CD4-positive, CD25-positive, alpha-beta regulatory T cell (primary cell): ENCODE data around the gene F2R. TPM values are rescaled to one million over a fixed set of nuclear protein-coding genes. Genes with fewer than 3 reads are reported as not detected.

Source experiments
- ATAC-seq, 2 donors: fragments of 150-1000 bp; cut with Tn5 transposase; one replicate each; pipeline ENCODE4 v1.10.0; 2021; ENCODE audit warnings: low read depth in 2 of 2, moderate number of reproducible peaks in 2 of 2, moderate library complexity in 1 of 2
- DNase-seq, 3 donors: peaks; one replicate each; pipeline versions ENCODE4 v3.0.0 to v3.0.0-alpha.2; 2012 to 2022; ENCODE audit warnings: mixed read lengths in 1 of 3
- H3K27ac ChIP-seq: one replicate; pipeline ENCODE4 v1.7.0; 2013; ENCODE audit warnings: mild to moderate bottlenecking, low read length; ENCODE audit not compliant: insufficient read depth, poor library complexity, severe bottlenecking
- H3K27me3 ChIP-seq: one replicate; pipeline ENCODE4 v1.7.0; 2013; ENCODE audit warnings: low read length; ENCODE audit not compliant: control insufficient read depth, insufficient read depth
- H3K36me3 ChIP-seq: one replicate; pipeline ENCODE4 v1.7.0; 2013; ENCODE audit warnings: mild to moderate bottlenecking, low read length, moderate library complexity; ENCODE audit not compliant: control insufficient read depth, insufficient read depth
- H3K4me1 ChIP-seq: 2 replicates; pipeline ENCODE4 v1.7.0; 2013; ENCODE audit warnings: mild to moderate bottlenecking, low read length; ENCODE audit not compliant: insufficient read depth, control insufficient read depth, poor library complexity, severe bottlenecking
- H3K4me3 ChIP-seq: one replicate; pipeline ENCODE4 v1.7.0; 2013; ENCODE audit warnings: low read depth, mild to moderate bottlenecking, low read length, moderate library complexity
- H3K9me3 ChIP-seq, 2 experiments: 1 replicate in 1 of 2; 2 replicates in 1 of 2; pipeline ENCODE4 v1.7.0; 2013; ENCODE audit warnings: low read length in 2 of 2, mild to moderate bottlenecking in 1 of 2, moderate library complexity in 1 of 2; ENCODE audit not compliant: control insufficient read depth in 2 of 2
- H3K27ac Mint-ChIP-seq, 3 donors: one replicate each; pipeline ENCODE4 v1.8.0; 2020 to 2022; ENCODE audit warnings: mild to moderate bottlenecking in 3 of 3, mixed read lengths in 3 of 3, moderate library complexity in 2 of 3
- H3K27me3 Mint-ChIP-seq: one replicate; pipeline ENCODE4 v1.8.0; 2022; ENCODE audit warnings: mild to moderate bottlenecking, mixed read lengths
- H3K36me3 Mint-ChIP-seq: one replicate; pipeline ENCODE4 v1.8.0; 2020; ENCODE audit warnings: mixed read lengths
- H3K4me1 Mint-ChIP-seq, 4 donors: one replicate each; pipeline ENCODE4 v1.8.0; 2020 to 2022; ENCODE audit warnings: mixed read lengths in 4 of 4, mild to moderate bottlenecking in 1 of 4
- H3K4me3 Mint-ChIP-seq, 4 donors: one replicate each; pipeline ENCODE4 v1.8.0; 2020 to 2022; ENCODE audit warnings: mild to moderate bottlenecking in 4 of 4, mixed read lengths in 4 of 4, moderate library complexity in 3 of 4
- H3K9me3 Mint-ChIP-seq, 7 donors: one replicate each; pipeline ENCODE4 v1.8.0; 2020 to 2022; ENCODE audit warnings: mixed read lengths in 7 of 7, mild to moderate bottlenecking in 3 of 7, moderate library complexity in 2 of 7
- polyA plus RNA-seq, 4 donors: library from polyadenylated mRNA; unstranded; fragments of 300-500 nt; fragmentation: Illumina TruSeq; gene quantifications; one replicate each; pipeline ENCODE4 v1.2.3, GENCODE V29; 2021
- total RNA-seq: library from RNA; stranded (reverse); gene quantifications from one replicate; pipeline ENCODE4 v1.2.3, GENCODE V29; 2022

F2R gene
- total and polyA plus RNA-seq, 5 donors from 2014 or later: 2.1 to 6.8 (median 2.8) TPM

DNA sequence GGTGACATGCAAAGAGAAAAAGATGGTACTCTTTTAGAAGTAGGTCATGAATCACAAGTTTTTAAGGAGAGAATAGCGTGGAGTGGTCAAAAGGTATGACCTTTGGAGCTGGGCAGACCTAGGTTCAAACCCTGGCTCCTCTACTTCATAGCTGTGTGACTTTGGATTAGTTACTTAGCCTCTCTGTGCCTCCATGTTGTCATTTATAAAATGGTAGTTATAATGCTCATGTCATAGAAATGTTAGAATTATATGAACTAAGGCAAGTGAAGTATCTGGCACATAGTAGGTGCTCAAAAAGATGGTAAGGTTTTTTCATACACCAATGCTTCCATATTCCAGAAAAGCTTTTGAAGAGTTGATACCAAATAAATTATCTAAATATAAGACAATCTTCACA lies 7.3 kb downstream of the F2R start:
- H3K9me3 Mint-ChIP-seq: peaks cover 0 to 3% (median 0%) of the 10 kb centered on the region in 7 donors
- H3K4me3 Mint-ChIP-seq: no peak overlapping the region
- Histone ChIP-seq H3K4me1 (no peaks in the 10 kb centered on the region), H3K36me3 (no peaks in the 10 kb centered on the region), H3K4me3 (no peak overlapping the region), H3K27me3 (no peaks in the 10 kb centered on the region), H3K9me3 (no peaks in the 10 kb centered on the region), H3K27ac (no peak overlapping the region)
- no peak overlapping the region for H3K27ac Mint-ChIP-seq
- H3K27me3 Mint-ChIP-seq: peaks cover 7% of the 10 kb centered on the region
- ATAC-seq: no peak
- H3K4me1 Mint-ChIP-seq: peaks cover 0 to 4% (median 0%) of the 10 kb centered on the region in 4 donors
- H3K36me3 Mint-ChIP-seq: no peaks in the 10 kb centered on the region
- DNase-seq: no peak

DNA sequence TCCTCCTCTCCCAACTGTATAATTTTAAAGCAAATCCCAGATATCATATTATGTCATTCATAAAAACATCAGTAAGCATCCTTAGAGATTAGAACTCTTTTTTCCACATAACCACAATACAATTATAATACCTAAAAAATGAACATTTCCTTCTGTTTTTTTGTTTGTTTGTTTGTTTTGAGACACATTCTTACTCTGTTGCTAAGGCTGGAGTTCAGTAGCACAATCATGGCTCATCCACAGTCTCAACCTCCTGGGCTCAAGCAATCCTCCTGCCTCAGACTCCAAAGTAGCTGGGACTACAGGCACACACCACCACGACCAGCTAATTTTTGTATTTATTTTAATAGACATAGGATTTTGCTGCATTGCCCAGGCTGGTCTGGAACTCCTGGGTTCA lies 8.0 kb downstream of the F2R start:
- no peaks in the 10 kb centered on the region for H3K36me3 ChIP-seq
- H3K27me3 ChIP-seq: no peaks in the 10 kb centered on the region
- no peak for ATAC-seq
- Mint-ChIP-seq H3K27ac (peak overlapping the region in 1 of 3 donors; percentile 44), H3K27me3 (peaks cover under 1% of the 10 kb centered on the region), H3K4me3 (no peak overlapping the region), H3K9me3 (peaks cover 0 to 4% (median 2%) of the 10 kb centered on the region in 7 donors), H3K4me1 (no peaks in the 10 kb centered on the region), H3K36me3 (no peaks in the 10 kb centered on the region)
- H3K27ac ChIP-seq: no peak overlapping the region
- no peaks in the 10 kb centered on the region for H3K9me3 ChIP-seq
- H3K4me3 ChIP-seq: no peak overlapping the region
- H3K4me1 ChIP-seq: no peaks in the 10 kb centered on the region
- DNase-seq: no peak

DNA sequence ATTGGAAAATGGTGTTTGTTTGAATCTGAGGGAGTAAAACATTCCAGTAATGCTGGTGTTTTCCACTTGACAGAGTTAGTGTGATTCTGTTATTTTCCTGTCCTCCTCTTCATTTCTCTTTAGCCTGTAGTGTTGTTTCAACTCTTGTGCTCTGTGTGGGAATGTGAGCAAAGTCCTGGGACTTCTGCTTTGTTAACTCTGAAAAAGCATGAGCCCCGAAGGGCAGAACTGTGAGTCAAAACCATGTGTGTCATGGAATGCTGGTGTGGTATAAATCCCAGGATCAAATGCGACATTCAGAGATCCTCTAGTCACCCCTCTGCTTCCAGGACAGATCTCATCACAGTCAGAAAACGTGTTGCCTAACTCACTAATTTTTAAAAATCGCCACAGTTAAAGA lies 8.9 kb downstream of the F2R start:
- Mint-ChIP-seq H3K4me1 (no peaks in the 10 kb centered on the region), H3K36me3 (peaks cover 3% of the 10 kb centered on the region), H3K27me3 (no peaks in the 10 kb centered on the region), H3K9me3 (peaks cover 0 to 14% (median 3%) of the 10 kb centered on the region in 7 donors), H3K27ac (no peak overlapping the region), H3K4me3 (no peak overlapping the region)
- no peaks in the 10 kb centered on the region for H3K4me1 ChIP-seq
- no peak overlapping the region for H3K4me3 ChIP-seq
- ATAC-seq (no peak), DNase-seq (no peak)
- H3K27me3 ChIP-seq: no peaks in the 10 kb centered on the region
- peaks cover 8% of the 10 kb centered on the region in 2 experiments for H3K9me3 ChIP-seq
- H3K27ac ChIP-seq: no peak overlapping the region
- H3K36me3 ChIP-seq: no peaks in the 10 kb centered on the region

DNA sequence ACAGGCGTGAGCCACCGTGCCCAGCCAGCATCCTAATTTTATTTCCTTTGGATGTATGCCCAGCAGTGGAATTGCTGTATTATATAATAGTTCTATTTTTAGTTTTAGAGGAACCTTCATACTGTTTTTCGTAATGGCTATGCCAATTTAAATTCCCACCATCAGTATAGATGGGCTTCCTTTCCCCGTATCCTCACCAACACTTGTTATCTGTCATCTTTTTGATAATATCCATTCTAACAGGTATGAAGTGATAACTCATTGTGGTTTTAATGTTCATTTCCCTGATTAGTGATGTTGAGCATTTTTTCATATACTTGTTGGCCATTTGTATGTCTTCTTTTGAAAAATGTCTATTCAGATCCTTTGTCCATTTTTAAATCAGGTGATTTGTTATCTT lies 13.0 kb downstream of the F2R start:
- no peak overlapping the region for H3K27ac ChIP-seq
- H3K9me3 ChIP-seq: peaks cover 15 to 18% of the 10 kb centered on the region in 2 experiments
- no peak overlapping the region for H3K4me3 ChIP-seq
- ATAC-seq (no peak), DNase-seq (no peak)
- Mint-ChIP-seq H3K9me3 (peaks cover 0 to 25% (median 10%) of the 10 kb centered on the region in 7 donors), H3K27me3 (no peaks in the 10 kb centered on the region), H3K27ac (no peak overlapping the region), H3K4me3 (no peak overlapping the region), H3K4me1 (peaks cover 0 to 8% (median 0%) of the 10 kb centered on the region in 4 donors), H3K36me3 (peaks cover 7% of the 10 kb centered on the region)
- H3K4me1 ChIP-seq: no peaks in the 10 kb centered on the region
- no peaks in the 10 kb centered on the region for H3K27me3 ChIP-seq
- H3K36me3 ChIP-seq: no peaks in the 10 kb centered on the region

DNA sequence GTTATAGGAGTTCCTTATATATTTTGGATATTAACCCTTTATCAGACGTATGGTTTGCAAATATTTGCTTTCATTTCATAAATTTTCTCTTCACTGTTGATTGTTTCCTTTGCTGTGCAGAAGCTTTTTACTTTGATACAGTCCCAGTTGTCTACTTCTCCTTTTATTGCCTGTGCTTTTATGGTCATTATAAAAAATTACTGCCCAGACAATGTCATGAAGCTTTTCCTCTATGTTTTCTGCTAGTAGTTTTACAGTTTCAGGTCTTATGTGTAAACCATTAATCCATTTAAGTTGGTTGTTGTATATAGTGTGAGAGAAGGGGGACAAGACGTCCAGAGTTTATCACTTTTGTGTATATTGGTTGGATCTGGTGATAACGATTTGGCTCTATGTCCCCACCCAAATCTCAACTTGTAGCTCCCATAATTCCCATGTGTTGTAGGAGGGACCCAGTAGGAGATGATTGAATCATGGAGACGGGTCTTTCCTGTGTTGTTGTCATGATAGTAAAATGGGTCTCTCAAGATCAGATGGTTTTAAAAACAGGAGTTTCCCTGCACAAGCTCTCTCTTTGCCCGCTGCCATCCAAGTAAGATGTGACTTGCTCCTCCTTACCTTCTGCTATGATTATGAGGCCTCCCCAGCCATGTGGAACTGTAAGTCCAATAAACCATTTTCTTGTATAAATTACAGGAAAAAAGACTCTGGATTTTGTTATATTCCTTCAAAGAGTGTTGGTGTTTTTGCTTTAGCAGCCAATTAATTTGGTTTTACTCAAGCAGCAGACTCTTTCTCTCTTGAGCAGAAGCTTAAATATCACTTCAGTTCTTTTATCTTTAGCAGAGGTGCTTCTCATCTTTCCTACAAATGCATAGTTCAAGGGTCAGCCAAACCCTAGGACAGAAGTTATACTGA lies 13.7 kb downstream of the F2R start:
- no peaks in the 10 kb centered on the region for H3K4me1 ChIP-seq
- Mint-ChIP-seq H3K27ac (peak overlapping the region in 1 of 3 donors; percentile 51), H3K4me3 (no peak overlapping the region), H3K4me1 (peaks cover 0 to 8% (median 0%) of the 10 kb centered on the region in 4 donors), H3K36me3 (peaks cover 7% of the 10 kb centered on the region), H3K27me3 (no peaks in the 10 kb centered on the region), H3K9me3 (peaks cover 0 to 25% (median 10%) of the 10 kb centered on the region in 7 donors)
- peaks cover 15 to 18% of the 10 kb centered on the region in 2 experiments for H3K9me3 ChIP-seq
- no peak overlapping the region for H3K4me3 ChIP-seq
- H3K27ac ChIP-seq: no peak overlapping the region
- ATAC-seq: no peak
- no peak for DNase-seq
- H3K36me3 ChIP-seq: no peaks in the 10 kb centered on the region
- no peaks in the 10 kb centered on the region for H3K27me3 ChIP-seq

DNA sequence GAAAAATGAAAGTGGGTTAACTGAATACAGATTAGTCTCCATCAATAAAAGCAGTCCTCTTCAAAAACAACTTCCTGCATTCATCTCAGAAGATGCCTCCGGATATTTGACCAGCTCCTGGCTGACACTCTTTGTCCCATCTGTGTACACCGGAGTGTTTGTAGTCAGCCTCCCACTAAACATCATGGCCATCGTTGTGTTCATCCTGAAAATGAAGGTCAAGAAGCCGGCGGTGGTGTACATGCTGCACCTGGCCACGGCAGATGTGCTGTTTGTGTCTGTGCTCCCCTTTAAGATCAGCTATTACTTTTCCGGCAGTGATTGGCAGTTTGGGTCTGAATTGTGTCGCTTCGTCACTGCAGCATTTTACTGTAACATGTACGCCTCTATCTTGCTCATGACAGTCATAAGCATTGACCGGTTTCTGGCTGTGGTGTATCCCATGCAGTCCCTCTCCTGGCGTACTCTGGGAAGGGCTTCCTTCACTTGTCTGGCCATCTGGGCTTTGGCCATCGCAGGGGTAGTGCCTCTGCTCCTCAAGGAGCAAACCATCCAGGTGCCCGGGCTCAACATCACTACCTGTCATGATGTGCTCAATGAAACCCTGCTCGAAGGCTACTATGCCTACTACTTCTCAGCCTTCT lies 16.6 kb downstream of the F2R start:
- peaks cover 0 to 25% (median 10%) of the 10 kb centered on the region in 7 donors for H3K9me3 Mint-ChIP-seq
- H3K4me3 ChIP-seq: peak overlapping the region; percentile 18
- peak overlapping the region; percentile 34 to 65 (median 50) for H3K4me3 Mint-ChIP-seq
- peaks cover 15 to 18% of the 10 kb centered on the region in 2 experiments for H3K9me3 ChIP-seq
- H3K27me3 ChIP-seq: no peaks in the 10 kb centered on the region
- DNase-seq (no peak), ATAC-seq (peak in 1 of 2 donors; percentile 8)
- no peaks in the 10 kb centered on the region for H3K36me3 ChIP-seq
- H3K27ac Mint-ChIP-seq: peak overlapping the region; percentile 11 to 44 (median 30)
- H3K27ac ChIP-seq: peak overlapping the region; percentile 56
- peaks cover 4% of the 10 kb centered on the region for H3K27me3 Mint-ChIP-seq
- H3K4me1 Mint-ChIP-seq: peaks cover 0 to 13% (median 5%) of the 10 kb centered on the region in 4 donors
- peaks cover 7% of the 10 kb centered on the region for H3K4me1 ChIP-seq
- peaks cover 7% of the 10 kb centered on the region for H3K36me3 Mint-ChIP-seq

DNA sequence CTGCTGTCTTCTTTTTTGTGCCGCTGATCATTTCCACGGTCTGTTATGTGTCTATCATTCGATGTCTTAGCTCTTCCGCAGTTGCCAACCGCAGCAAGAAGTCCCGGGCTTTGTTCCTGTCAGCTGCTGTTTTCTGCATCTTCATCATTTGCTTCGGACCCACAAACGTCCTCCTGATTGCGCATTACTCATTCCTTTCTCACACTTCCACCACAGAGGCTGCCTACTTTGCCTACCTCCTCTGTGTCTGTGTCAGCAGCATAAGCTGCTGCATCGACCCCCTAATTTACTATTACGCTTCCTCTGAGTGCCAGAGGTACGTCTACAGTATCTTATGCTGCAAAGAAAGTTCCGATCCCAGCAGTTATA lies 17.1 kb downstream of the F2R start:
- Mint-ChIP-seq H3K27me3 (peaks cover 4% of the 10 kb centered on the region), H3K27ac (peak overlapping the region in 2 of 3 donors; percentile 30 to 44), H3K9me3 (peaks cover 0 to 25% (median 10%) of the 10 kb centered on the region in 7 donors), H3K36me3 (peaks cover 7% of the 10 kb centered on the region), H3K4me1 (peaks cover 3 to 18% (median 5%) of the 10 kb centered on the region in 4 donors), H3K4me3 (peak overlapping the region; percentile 22 to 65 (median 50))
- H3K4me1 ChIP-seq: peaks cover 10% of the 10 kb centered on the region
- peaks cover 15 to 18% of the 10 kb centered on the region in 2 experiments for H3K9me3 ChIP-seq
- no peaks in the 10 kb centered on the region for H3K36me3 ChIP-seq
- DNase-seq (peak in 1 of 3 donors; percentile 35), ATAC-seq (peak; percentile 20 to 63)
- H3K27me3 ChIP-seq: no peaks in the 10 kb centered on the region
- peak overlapping the region; percentile 18 for H3K4me3 ChIP-seq
- peak overlapping the region; percentile 56 for H3K27ac ChIP-seq
